GM12801 (cell line): Measurements from ENCODE around the gene BUD13.

ENCODE experiments used
- TF ChIP-seq, protein P1 (sequence below): IDR thresholded peaks from one replicate; pipeline ENCODE4 v1.5.1; 2011; ENCODE audit warnings: control low read depth; ENCODE audit not compliant: insufficient read length; ENCODE audit errors: extremely low read depth

Gene BUD13

DNA sequence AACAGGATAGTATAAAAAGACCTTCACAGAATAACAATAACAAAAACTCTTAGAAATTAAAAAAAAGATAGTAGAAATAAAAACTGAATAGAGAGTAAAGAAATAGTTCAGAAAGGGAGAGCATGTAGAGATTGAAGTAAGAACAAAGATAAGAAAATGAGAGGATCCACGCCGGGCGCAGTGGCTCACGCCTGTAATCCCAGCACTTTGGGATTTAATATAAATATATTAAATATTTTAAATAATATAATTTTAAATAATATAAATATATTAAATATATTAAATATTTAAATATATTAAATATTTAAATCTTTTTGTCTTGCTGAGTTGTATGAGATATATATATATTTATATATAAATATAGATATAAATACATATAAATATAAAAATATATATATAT is 39.3 kb upstream of the BUD13 start:
- TF ChIP-seq, protein P1, sequence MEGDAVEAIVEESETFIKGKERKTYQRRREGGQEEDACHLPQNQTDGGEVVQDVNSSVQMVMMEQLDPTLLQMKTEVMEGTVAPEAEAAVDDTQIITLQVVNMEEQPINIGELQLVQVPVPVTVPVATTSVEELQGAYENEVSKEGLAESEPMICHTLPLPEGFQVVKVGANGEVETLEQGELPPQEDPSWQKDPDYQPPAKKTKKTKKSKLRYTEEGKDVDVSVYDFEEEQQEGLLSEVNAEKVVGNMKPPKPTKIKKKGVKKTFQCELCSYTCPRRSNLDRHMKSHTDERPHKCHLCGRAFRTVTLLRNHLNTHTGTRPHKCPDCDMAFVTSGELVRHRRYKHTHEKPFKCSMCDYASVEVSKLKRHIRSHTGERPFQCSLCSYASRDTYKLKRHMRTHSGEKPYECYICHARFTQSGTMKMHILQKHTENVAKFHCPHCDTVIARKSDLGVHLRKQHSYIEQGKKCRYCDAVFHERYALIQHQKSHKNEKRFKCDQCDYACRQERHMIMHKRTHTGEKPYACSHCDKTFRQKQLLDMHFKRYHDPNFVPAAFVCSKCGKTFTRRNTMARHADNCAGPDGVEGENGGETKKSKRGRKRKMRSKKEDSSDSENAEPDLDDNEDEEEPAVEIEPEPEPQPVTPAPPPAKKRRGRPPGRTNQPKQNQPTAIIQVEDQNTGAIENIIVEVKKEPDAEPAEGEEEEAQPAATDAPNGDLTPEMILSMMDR, result no peak

GRCh38 chr11:116811194-116811593 is 38.4 kb upstream of the BUD13 start:
- TF ChIP-seq, protein P1, result no peak

DNA sequence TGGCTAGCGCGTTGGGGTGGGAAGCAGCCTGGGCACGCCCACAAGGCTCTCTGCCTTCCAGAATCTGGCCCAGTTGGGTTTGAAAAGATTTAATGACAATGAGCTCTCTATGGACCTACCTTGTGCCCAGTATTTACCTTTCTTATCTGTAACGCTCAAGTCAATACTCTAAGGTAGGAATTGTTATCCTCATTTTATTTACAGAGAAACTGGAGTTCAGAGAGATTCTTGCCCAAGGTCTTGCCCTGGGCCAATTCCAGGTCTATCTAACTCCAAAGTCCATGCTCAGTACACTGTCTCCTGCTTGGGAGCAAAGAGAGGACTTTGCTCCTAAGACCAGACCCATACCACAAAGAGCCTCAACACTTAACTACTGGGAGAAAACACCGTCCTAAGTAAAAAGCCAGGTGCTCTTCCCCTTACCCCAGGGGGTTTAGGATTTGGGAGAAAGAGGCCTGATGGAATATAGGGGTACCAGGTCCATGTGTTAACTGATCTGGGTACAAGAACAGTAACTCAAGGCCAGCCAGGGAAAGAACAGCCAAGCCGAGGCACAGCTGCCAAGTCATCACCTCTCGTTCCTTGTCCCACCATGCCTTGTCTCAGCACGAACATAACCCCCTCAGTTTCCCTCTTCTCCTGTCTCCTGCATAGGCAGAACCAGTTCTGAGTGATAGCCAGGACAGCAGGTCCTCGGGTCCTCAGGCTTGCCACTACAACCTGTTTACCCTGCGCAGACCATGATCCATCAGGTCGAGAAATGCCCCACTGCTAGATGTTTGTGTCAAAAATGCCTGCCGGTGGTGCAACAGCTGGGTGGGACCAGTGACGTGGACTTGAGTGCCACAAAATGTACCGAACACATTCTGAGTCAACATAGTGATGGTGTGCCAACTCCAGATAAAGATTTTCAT is 35.7 kb upstream of the BUD13 start:
- TF ChIP-seq, protein P1, result no peak

DNA sequence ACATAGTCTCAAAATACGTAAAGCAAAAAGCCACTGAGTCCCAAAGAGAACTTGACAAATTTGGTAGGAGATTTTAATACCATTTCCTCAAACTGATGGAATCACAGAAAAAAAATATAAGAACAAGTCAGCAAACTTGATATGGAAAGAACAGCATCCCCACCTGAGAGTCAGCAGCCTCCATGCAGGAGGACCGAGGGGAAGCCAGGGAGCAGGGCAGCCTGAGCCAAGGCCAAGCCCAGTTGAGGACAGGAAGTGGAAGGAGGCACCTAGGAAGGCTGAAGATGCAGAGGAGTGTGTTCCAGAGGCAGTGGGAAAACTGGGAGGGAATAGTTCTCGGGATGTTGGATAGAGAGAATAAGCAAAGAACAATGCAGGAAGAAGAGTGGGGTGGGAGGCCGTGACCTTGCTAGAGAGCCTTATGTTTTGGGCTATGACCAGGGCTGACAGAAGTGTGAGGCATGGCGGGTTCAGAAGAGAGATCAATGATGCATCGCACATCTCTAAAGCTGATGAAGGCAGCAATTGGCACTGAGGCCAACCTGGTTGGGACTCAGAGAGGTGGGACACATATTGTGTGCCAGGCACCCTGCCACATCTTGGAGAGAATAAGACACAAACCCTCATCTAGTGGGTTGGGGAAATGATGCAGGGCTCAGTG is 34.9 kb upstream of the BUD13 start:
- TF ChIP-seq, protein P1, result no peak

- TF ChIP-seq, protein P1, result no peak
These were observed 31.2 kb upstream of the BUD13 start for GRCh38 chr11:116804001-116804400.

- TF ChIP-seq, protein P1, result no peak
These were observed 27.8 kb upstream of the BUD13 start for GRCh38 chr11:116800610-116801009.

GRCh38 chr11:116798368-116798767 is 25.6 kb upstream of the BUD13 start:
- TF ChIP-seq, protein P1, result no peak
